NCI-H187 treated with DMSO at 0.1 percent for 48 hours (cell line): ENCODE data around the gene AOPEP.

Experiments used
- DNase-seq: peaks from one replicate; lab custom pipeline; 2025; lab: John Stamatoyannopoulos, UW

AOPEP gene

DNA sequence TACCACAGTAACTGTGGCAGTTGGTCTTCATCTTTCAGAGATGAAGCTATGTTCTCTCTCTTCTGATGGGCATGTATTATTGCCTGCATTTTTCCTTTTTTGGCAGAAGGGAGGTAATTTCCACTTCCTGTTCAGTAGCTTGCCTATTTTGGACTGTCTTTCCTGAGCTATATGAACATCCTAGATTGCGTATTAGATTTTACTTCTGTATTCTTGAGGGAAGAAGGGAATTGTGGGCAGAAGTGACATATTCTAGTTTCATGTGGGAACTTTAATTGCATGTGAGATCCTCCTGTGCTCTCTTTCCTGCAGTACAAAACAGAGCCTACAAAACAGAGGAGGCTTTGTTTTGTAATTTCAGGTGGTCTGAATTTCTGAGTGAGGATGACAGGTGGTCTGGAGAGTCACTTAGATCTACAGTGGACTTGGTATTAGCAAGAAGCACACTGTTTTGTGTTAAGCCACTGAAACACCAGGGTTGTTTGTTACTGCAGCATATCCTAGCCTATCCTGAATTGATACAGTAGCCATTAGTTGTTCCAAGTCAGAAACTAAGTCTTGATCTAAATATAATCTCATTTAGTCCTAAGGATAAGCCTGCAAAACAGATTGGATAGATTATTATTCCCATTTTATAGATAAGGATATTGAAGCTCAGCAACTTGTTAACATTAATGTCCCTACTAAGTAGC lies 68.1 kb downstream of the AOPEP start:
- DNase-seq, result no peak

- no peak for DNase-seq
Observed at GRCh38 chr9:94796687-94797086, 70.2 kb downstream of the AOPEP start.

DNA sequence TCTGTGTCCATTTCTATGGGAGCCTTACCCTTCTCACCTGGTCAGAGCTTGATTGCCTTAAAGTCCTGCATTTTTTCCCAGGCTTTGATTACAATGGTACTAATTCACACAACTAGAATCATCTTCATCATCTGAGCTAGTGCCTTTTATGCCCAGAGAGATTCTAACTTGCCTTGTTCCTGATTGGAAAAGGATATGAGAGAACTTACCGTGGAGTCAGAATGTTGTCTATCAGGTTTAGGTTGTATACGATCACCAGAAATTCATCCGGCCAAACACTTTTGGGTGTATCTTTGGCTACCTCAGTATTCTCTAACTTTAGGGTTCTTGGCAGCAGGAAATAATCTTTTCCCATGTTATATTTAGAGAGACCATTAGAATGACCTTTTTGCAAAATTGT lies 71.7 kb downstream of the AOPEP start:
- no peak for DNase-seq

- no peak for DNase-seq
Observed at GRCh38 chr9:94798708-94799107, 72.2 kb downstream of the AOPEP start.

- DNase-seq, result no peak
Observed at GRCh38 chr9:94799578-94800264, 73.2 kb downstream of the AOPEP start.

DNA sequence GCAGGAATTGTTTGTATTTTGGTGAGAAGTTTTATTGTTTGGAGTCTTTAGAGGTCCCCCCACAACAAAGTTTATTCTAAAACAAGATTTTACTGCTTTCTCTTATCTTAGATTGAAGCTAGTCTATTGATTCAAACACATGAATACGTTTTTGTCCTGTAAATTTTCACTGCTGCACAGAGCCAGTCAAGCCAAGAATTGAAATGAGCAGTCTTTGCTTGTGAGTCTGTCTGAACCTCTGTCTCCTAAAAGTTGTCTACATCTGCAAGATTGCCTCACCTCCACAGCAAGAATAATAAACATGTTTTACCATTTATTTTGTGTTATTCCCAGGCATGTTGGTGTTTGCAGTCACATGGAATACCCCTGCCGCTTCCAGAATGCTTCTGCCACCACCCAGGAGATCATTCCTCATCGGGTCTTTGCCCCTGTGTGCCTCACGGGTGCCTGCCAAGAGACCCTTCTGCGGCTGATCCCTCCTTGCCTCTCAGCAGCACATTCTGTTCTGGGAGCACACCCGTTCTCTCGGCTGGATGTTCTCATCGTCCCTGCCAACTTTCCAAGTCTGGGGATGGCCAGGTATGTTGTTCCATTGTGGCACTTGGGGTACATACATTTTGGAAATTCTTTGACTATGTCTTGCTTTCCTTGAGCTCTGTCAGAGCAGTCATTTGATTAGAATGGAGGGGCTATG lies 74.1 kb downstream of the AOPEP start:
- no peak for DNase-seq

- no peak for DNase-seq
Observed at GRCh38 chr9:94801234-94801633, 74.7 kb downstream of the AOPEP start.

DNA sequence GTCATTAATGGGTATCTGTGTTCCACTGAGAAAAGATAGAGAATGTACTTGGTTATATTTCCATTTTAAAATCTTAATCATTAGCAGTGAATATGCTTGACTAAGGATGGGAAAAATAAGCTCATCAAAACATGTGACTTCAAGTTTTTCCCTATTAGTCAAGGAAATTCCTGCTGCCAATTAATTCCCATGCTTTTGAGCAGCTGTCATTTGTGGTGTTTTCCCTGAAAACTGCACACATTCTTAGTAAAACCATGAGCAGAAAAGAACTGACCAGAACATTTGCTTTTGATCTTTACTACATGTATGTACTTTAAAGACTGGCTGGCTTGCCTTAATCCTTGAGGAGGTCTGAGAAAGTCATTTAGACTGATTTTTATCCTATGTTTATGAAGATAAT lies 75.2 kb downstream of the AOPEP start:
- DNase-seq, result no peak

- DNase-seq, result no peak
Observed at GRCh38 chr9:94802251-94802650, 75.8 kb downstream of the AOPEP start.

DNA sequence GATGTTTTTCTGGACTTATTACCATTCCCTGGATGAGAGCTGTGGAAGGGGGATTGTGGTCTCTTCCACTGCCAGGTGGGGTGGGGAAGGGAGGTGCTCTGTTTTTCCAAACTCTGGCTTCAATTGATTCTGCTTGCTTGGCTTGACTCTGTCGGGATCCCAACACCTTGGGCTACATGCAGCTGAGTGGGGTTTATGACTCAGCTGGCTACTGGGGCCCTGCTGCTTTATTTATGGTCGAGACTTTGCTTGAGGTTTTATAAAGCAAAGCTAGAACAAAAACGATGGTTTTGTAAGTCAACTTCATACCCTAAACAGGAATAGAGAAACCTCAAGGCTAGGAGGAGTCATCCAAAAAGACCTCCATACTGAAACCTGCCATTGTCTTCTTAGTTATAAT lies 76.3 kb downstream of the AOPEP start:
- no peak for DNase-seq

DNA sequence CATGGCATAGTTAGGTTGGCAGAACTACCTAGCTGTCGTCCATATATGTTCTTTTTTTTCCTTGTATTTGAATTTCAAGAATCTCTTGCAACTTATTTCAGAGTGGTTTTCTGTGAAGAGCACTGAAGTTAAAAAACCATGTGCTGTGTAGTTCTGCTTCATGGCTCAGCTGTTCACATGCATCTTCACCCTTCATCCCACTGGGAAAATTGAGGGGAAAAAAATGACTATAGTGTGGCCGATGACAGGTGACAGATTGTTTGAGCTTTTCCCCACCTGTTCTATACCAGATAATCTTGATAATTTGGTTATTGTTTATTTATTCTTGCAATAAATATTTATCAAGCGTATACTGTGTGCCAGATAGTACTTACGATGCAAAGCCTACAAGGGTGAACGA lies 77.8 kb downstream of the AOPEP start:
- DNase-seq, result no peak

- no peak for DNase-seq
Observed at GRCh38 chr9:94805051-94805489, 78.6 kb downstream of the AOPEP start.

GRCh38 chr9:94805585-94805984 lies 79.1 kb downstream of the AOPEP start:
- no peak for DNase-seq

DNA sequence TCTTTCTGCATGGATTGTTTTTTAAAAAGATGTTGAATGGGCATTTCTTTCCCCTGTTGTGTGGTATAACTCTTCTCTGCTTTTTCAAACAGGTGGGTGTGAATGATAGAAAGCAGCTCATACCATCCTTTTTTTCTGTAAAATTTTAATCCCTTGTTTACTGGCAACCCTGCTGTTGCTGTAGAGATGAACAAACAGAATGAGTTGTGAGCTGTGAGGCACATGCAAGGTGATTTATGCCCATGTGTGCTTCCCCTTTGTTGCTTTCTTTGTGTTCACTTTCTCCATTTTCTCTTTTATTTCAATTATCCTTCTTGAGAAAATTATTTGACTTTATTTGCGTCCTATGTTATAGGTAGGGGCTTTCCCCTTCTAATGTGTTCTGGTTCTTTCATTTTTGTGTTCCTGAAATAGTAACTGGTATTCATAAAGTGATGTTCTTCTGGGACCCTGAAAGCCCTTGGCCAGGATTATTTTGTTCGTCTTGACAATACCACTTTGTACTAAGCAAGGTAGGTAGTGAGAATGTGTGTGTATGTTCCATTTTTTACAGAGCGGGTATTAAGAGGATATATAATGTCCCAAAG lies 79.9 kb downstream of the AOPEP start:
- DNase-seq, result no peak

GRCh38 chr9:94807556-94807955 lies 81.1 kb downstream of the AOPEP start:
- no peak for DNase-seq

DNA sequence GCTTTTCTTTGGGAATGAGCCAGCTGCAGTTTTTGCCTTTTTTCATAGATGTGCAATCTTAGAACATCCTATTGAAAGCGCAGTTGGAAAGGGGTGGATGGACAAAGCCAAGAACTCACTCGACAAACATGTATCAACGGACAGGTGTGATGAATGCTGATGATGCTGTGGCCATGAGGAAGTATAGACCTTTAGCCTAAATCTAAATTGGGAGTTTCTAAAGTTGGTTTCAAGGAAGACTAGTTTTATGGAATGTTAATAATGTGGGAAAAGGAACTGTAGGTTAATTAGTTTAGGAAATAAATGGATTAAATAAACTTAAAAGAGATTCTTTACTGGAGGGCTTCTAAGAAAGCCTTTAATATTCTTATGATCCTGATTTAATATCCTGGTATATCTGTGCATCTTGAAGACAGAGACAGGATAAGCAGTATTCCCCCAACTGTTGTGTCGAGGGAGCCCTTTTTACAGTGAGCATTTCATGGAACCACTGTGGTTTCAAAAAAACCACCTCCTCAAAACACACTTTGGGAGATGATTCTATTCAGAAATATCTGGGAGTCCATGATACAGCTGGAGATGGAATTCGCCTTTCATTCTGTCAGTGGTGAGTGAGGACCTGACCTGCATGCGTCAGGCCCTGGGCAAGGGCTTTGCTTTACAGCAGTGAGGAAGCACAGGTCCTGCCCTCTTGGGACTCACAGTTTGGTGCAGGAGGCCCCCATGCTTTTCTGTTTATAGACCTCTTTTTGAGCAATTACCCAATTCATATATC lies 82.6 kb downstream of the AOPEP start:
- no peak for DNase-seq

DNA sequence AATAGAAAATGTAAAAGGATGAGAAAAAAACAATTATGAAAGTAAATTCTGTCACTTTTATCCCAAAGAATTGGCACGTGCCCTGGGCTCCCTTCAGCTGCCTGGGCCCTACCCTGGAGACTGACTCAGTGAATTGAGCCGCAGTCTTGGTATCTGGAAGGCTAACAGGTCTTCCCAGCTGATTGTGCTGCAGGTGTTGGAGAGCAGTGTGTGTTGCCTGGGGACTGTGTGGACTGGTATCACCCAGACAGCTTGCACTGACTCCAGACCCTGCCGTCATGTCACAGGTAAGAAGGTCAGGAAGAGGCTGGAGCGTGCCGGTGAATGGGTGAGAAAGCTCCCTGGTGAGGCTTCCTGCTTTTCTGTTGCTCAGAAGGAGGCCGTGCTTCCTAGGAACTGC lies 83.3 kb downstream of the AOPEP start:
- DNase-seq, result no peak

GRCh38 chr9:94811074-94811473 lies 84.6 kb downstream of the AOPEP start:
- DNase-seq, result no peak

DNA sequence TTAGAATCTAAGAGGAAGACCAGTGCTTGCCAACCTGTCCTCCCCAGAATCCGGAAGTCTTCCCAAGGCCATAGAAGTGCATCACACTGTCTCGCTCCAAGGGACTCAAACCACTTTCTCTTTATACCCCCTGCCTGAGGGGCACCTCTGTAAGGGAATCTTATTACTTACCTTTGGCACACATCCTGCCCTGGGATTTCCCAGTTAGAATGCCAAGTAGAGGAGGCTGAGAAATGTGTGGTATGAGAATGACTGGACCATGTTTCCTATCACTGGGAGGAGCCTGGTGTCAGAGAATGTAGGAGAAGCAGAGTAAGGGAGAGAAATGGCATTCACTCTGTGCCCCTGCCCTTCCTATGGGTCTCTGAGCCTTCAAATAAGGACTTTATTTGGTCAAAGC lies 85.8 kb downstream of the AOPEP start:
- DNase-seq, result no peak

GRCh38 chr9:94813379-94813778 lies 86.9 kb downstream of the AOPEP start:
- peak; percentile 8 for DNase-seq

DNA sequence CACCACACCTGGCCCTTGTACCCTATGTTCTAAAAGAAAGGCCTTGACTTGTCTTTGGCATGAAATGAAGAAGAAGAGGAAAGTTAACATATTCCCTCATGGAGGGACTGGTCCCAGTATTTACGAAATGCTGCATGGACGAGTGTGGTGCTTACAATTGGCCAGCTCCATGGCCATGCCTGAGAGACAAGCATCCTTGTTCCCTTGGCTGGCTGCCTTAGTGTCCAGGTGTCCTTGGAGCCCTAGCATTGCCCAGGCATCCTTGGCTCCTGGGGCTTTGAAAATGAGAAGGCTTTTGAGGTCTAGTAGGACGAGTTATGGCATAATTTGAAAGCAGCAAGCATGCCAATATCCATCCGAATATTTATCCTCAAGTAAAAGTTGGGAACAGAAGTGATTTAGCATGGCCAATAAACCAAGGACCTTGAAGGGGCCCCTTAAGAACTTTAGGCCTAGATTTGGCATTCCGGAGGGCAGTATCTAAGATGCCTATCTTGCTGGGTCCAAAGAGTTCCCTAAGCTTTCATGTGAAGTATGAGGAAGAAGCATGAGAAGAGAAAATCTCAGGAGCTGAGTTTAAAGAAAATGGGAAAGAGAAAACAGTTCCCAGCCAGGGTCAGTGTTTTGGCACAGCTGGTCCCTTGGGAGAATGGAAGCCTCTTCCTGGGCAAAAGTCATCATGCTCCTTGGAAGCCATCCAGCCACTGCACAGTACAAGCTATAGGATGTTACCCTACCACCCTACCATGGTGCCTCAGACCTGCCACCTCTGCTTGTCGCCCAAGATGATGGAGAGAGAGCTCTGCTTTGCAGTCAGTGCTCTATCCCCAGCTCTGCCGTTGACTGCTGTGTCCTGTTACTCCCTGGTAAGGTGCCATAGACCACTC lies 91.0 kb downstream of the AOPEP start:
- no peak for DNase-seq
